ENCODE measurements around the gene TRAFD1. TPM values are rescaled to one million over a fixed set of nuclear protein-coding genes. Genes with fewer than 3 reads are reported as not detected.

The TRAFD1 gene
- polyA plus RNA-seq, 12 donors = 20.8 to 30.4 (median 26.6) TPM; not detected in 1

DNA sequence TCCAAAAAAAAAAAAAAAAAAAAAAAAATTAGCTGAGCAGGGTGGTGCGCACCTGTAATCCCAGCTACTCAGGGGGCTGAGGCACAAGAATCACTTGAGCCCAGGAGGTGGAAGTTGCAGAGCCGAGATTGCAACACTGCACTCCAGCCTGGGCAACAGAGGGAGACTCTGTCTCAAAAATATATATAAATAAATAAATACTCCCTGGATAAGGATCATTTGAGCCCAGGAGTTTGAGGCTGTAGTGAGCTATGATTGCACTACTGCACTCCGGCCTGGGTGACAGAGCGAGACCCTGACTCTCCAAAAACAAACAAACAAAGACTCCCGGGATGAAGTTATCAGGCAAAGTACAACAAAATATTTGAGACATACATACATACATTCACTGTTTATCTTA, 13.4 kb upstream of the TRAFD1 start:
- DNase-seq = no peak

DNA sequence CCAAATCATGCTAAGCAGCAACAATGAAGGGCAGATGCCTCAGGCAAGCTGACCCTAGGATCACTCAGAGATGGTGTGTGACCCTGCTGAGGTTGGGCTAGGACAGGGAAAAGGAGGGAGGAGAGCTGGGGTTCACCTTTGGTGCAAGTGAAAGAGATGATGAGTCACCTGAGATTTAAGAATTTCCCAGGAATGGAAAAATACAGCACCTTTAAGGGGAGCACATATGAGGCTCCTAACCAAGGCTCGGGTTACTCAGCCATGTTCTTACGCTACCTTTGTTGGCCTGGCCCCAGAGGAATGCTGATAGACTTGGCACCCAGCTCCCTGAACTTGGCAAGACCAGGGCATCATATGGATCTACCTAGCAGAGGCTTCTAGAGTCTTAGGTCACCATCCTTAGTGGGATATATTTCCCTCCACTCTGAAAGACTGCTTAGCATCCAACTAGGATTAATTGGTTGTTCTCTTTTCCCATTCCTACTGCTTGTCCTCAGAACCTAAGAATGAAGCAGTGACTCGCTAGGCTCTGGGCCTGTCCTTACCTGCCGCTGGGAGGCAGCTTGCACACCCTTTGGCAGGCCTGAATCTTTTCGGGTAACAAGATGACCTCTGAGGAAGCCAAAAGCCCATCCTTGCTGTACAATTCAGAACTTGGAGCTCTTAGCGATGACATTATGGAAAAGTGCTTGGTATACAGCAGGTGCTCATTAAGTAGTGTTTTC, 12.8 kb upstream of the TRAFD1 start:
- no peak for DNase-seq

DNA sequence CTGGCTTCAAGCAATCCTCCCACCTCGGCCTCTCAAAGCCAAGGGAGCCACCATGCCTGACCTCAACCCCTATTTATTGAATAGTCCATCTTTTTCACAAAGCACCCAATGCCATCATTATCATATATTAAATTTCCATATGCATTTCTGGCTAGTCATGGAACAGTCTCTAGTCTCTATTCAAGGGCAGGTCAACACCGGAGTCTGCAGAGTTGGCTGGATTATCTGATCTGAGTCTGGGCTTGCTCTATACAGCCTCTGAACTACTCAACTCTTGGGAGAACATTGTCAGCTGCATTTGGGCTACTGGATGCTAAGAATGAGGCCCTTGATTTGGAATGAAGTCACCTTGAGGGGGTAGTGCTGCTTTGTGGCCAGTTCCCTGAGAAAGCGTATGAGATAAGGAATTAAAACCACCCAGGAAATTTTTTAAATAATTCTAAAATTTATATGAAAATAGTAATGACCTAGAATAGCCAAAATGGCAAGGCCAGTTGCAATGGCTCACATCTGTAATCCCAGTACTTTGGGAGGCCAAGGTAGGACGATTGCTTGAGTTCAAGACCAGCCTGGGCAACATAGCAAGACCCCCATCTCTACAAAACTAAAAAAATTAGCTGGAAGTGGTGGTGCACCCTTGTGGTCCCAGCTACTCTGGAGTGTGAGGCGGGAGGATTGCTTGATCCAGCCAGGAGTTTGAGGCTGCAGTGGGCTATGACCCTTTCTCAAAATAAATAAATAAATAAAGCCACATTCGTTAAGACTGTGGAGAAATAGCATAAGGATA, 9.9 kb upstream of the TRAFD1 start:
- DNase-seq = no peak

DNA sequence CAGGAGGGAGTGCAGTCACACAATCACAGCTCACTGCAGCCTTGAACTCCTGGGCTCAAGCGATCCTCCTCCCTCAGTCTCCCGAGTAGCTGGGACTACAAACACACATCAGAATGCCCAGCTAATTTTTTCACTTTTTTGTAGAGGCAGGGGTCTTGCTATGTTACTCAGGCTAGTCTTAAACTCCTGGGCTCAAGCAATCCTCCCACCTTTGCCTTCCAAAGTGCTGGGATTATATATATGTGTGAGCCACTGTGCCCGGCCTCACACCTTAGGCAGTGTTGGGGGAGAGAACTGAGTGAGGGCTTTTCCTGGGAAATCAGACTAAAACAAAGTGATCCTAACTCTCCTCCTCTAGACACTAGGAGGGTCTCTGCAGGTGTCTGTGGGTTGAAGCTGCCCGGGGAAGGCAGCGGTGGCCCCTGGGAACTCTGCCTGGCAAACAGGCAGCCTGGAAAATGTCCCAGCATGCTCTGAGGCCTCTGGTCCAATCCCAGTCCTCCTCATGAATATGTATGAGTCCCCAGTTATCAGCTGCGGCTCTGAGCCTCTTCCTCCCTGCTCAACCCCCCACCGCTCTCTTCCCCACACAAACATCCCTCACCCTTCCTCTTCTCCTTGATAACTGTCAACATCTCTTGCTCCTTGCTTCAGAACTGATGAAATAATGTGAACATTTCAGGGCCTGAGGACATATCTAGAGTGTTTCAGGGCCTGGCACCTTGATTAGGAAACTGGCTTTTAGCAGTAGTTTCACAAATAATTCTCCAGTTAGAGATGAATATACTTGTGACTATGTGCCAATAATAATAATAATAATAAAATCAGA, 8.9 kb upstream of the TRAFD1 start:
- DNase-seq = peak; percentile 32

DNA sequence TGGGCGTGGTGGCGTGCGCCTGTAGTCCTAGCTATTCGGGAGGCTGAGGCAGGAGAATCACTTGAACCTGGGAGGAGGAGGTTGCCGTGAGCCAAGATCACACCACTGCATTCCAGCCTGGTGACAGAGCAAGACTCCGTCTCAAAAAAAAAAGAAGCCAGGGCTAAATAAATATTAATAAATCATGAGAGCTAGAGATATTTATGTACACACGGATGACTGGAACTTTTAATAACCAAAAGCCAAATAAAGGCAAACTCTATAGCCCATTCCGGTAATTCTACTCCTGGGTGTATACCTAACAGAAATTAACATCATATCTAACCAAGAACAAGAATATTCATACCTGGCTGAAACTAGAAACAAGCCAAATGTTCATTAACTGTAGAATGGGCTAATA, 7.7 kb upstream of the TRAFD1 start:
- DNase-seq = no peak

DNA sequence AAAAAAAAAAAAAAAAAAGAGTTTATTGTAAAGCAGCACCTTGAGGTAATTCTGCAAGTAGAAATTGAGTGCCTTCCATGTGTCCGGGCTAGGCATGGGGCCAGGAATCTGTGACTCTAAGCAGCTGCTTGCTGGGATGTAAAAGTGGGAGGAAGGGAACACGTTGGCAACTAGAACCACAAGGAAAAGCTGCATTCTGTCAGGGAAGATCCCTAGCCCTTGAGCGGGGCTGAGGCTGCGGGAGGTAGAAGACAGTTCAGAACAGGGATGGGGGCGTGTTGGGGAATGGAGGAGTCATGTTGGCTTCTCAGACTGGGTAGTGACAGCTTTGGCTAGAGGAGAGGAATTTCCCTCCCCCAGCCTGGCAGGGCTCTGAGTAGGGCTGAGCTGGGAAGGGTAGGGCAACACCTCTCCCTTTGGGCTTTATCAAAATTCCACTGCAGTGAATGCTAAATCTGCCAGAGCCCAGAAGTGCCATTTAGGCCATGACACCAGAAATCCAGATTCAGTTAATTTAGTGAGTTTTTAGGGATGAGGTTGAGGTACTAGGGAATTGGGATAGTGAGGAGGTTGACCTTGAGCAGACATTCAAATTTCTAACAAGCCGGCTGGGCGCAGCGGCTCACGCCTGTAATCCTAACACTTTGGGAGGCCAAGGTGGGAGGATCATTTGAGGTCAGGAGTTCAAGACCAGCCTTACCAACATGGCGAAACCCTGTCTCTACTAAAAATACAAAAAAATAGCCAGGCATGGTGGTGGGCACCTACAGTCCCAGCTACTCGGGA, 3.4 kb upstream of the TRAFD1 start:
- DNase-seq = peak; percentile 88

DNA sequence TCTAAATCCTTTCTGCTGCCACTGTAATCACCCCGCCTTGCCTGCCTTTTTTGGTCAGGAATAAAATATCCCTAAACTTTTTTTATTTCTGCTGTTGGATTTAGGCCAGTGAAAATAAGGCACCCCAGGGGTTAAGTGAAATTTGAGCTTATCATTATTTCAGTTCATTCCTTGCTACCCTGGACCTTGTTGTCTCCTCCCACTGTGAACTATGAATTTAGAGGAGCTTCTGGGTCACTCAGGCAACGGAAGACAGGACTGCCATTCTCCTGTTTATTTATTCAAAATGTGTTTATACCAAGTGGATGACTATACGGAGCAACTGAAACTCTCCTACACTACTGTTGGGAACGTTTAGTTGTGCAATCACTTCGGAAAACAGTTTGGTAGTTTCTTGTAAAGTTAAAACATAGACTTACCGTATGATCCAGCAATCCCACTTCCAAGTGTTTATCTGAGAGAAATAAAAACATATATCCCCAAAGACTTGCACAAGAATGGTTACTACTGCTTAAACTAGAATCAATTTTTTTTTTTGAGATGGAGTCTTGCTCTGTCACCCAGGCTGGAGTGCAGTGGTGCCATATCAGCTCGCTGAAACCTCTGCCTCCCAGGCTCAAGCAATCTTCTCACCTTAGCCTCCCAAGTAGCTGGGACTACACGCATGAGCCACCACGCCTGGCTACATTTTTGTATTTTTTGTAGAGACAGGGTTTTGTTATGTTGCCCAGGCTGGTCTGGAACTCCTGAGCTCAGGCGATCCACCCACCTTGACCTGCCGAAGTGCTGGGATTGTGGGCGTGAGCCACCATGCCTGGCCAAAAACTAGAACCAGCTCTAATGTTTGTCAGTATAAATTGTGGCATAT, 2.3 kb upstream of the TRAFD1 start:
- DNase-seq = no peak

DNA sequence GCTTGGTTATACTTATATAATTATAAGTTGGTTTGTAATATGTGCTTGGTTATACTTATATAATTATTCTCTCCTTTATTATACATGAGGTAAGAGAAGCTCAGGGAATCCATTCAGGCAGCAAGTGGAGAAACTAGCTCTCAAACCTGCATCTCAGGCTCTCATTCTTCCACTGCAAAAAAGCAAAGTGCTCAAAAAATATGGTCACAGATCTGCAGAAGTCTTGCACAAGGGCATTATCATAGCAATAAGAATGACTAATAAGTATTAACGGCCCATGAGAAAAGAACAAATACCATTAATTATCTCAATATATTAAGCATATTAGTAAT, 476 bp upstream of the TRAFD1 start:
- DNase-seq = no peak

DNA sequence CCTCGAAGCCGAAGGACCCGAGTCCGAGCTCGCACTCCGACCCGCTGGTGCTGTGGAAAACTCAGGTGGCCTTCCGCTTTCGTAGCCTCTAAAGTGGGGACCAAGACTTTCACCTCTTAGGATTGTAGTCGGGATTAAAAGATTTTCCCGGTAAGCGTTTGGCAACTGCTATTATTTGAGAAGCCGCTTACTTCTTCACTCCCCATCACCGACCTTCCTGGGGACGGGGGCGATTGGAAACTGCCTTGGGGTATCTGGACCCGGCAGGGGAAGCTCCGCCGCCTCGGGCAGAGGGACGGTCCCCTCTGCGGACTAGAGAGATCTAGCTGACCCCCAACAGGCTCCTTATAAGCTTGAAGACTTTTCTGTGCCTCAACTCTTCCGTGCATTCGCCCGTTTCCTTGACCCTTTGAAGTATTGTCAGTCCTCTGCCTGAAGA, 659 bp downstream of the TRAFD1 start:
- DNase-seq = no peak

DNA sequence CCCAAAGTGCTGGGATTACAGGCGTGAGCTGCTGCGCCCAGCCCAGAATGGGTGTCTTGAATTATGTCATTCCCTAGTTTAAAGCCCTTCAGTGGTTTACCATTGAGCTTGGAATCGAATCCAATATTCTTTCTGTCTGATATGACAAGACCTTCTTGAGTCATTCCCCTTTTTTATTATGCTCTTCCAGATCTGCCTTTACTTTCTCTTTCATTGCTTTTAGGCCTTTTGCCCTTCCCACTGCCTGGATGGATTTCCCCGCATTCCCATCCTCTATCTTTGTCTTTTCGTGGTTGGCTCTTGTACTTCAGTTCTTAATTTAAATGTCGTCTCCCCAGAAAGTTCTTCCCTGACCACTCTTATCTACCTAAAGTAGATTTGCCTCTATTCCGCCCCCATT, 1.6 kb downstream of the TRAFD1 start:
- no peak for DNase-seq

DNA sequence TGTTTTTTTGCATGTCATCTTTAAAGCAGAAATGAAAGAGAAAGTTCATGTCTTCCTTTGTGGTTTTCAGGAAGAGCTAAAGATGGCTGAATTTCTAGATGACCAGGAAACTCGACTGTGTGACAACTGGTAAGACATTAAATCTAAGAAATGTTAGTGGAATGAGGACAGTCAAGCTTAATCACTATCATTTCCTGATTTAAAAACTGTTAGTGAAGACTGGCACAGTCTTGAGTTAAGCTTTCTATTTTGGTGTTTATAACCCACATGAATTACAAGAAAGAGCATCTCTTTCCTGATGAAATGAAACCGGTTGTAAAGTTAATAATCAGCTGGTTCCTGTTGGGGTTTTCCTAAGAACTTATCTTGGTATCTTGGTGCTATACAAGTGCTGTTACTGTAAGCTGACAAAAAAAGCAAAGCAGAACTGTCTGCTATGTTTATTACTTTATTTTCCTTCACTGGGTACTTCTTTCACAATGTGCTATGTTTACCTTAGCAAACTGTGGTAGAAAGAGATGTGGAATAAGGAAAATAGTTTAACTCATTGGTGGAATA, 5.2 kb downstream of the TRAFD1 start:
- no peak for DNase-seq

DNA sequence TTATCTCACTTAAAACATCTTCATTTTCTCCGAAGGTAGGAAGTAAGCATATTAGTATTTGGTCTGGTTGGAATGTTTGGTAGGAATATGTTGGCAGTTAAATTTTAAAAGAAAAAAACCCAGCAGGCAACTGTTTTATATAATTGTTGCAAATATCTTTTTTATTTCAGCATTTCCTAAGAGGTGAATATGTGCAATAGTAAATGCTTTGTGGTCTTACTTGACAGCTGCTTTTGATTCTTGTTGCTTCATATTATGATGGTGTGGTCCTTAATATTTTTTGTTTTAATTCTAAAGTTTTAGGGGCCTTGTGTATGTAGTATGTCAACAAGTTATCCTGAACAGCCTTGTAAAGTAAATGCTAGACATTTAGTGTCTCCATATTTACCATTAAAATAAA, 6.3 kb downstream of the TRAFD1 start:
- no peak for DNase-seq

DNA sequence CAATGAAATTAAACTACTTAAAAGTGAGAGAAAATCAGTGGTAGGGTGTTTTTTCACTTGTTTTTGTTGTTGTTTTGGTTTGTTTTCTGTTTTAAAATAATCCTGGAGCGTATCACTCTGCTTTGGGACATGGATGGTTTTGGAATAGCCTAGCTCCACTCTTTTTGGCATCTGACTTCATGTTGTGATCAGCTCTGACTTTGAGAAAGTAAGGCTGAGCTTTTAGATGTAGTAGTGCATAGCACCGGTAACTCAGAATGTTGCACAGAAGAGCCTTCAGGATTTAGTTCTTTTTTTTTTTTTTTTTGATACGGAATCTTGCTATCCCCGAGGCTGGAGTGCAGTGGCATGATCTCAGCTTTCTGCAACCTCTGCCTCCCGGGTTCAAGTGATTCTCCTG, 8.1 kb downstream of the TRAFD1 start:
- DNase-seq = no peak

DNA sequence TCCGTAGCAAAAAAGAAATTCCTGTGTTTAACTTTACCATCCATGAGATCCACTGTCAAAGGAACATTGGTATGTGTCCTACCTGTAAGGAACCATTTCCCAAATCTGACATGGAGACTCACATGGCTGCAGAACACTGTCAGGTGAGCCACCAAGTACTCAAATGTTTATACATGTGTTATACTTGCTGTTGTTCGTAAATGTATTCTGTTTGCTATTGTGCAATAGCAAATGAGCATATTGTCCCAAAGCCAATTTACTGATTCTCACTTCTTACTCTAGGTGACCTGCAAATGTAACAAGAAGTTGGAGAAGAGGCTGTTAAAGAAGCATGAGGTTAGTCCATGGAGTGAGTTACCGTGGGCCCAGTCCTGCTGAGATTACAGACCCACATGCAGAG, 9.4 kb downstream of the TRAFD1 start:
- no peak for DNase-seq

DNA sequence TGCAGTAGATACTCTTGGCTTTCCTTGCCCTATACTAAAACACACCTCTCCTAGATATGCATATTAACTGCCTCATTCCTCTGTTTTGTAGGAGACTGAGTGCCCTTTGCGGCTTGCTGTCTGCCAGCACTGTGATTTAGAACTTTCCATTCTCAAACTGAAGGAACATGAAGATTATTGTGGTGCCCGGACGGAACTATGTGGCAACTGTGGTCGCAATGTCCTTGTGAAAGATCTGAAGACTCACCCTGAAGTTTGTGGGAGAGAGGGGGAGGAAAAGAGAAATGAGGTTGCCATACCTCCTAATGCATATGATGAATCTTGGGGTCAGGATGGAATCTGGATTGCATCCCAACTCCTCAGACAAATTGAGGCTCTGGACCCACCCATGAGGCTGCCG, 15.4 kb downstream of the TRAFD1 start:
- no peak for DNase-seq

DNA sequence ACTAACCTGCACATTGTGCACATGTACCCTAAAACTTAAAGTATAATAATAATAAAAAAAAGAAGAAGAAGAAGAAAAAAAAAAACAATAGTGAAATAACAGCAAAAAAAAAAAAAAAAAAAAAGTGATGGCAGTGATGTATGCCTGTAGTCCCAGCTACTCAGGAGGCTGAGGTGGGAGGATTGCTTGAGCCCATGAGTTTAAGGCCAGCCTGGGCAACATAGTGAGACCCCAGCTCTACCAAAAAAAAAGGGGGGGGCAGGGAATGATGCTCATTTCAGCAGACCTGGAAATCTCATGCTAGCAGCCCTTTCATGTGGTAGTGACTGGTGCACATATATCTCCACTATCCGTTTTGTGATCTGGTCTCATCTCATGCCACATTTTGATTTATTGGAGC, 20.8 kb downstream of the TRAFD1 start:
- no peak for DNase-seq

DNA sequence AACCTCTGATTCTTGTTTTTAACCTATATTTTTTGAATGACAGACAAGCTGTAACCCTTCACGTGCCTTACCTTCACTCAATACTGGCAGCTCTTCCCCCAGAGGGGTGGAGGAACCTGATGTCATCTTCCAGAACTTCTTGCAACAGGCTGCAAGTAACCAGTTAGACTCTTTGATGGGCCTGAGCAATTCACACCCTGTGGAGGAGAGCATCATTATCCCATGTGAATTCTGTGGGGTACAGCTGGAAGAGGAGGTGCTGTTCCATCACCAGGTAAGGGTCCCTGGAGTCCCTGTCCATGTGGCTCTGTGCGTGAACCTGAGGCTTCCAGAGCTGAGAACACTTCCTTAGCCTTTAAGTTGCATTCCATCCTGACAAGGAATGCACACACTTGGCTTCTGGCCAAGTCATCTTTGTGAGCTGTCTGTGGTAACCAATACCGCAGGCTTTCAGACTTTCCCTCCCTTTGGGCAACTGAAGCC, 22.7 kb downstream of the TRAFD1 start:
- DNase-seq = no peak

DNA sequence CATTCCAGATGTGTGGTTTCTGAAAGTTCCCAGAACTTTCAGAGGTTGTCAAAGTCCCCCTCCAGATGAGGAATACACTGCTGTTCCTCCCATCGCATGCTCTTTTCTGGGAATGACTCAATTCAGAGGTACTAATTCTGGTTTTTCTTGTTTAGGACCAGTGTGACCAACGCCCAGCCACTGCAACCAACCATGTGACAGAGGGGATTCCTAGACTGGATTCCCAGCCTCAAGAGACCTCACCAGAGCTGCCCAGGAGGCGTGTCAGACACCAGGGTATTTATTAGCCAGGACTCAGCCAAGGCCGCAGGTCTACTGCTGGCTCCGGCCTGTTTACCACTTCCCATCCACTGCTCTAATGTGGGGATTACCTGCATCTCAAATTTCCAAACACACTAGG, 24.2 kb downstream of the TRAFD1 start:
- DNase-seq = no peak

DNA sequence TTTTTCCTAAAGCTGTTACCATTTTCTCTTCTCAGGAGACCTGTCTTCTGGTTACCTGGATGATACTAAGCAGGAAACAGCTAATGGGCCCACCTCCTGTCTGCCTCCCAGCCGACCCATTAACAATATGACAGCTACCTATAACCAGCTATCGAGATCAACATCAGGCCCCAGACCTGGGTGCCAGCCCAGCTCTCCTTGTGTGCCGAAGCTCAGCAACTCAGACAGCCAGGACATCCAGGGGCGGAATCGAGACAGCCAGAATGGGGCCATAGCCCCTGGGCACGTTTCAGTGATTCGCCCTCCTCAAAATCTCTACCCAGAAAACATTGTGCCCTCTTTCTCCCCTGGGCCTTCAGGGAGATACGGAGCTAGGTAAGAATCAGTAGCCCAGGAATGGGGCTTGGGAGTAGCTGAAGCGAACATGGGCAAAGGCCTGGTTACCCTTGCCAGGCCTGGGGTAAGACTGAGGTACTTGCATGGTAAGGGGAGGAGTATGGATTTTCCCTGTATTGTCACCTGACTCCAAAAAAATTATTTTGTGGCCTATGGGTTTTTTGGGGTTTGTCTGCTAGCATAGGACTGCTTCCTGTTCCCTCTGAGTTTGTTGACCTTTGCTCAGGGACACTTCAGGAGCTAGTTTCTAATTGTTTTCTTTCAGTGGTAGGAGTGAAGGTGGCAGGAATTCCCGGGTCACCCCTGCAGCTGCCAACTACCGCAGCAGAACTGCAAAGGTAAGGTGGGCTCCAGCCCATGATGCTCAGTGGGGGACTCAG, 26.6 kb downstream of the TRAFD1 start:
- DNase-seq = no peak
